WI38 (cell line): ENCODE measurements around the gene KANSL1.

Source experiments
- H3K4me3 ChIP-seq: 2 replicates; pipeline ENCODE4 v1.5.1; 2011; ENCODE audit warnings: low read depth, mild to moderate bottlenecking, control low read depth, low read length
- CTCF ChIP-seq: IDR thresholded peaks from 2 replicates; pipeline ENCODE4 v1.5.1; 2012; ENCODE audit warnings: low read depth, mild to moderate bottlenecking, control low read depth, low read length

The KANSL1 gene

GRCh38 chr17:46205975-46206374 lies 12.7 kb upstream of the KANSL1 start:
- TF ChIP-seq CTCF = no peak
- no peak overlapping the region for H3K4me3 ChIP-seq

GRCh38 chr17:46202424-46202823 lies 9.2 kb upstream of the KANSL1 start:
- no peak for TF ChIP-seq CTCF
- no peak overlapping the region for H3K4me3 ChIP-seq

GRCh38 chr17:46201491-46201890 lies 8.3 kb upstream of the KANSL1 start:
- H3K4me3 ChIP-seq = no peak overlapping the region
- no peak for TF ChIP-seq CTCF

GRCh38 chr17:46200197-46200596 lies 7.0 kb upstream of the KANSL1 start:
- TF ChIP-seq CTCF = no peak
- no peak overlapping the region for H3K4me3 ChIP-seq

- no peak overlapping the region for H3K4me3 ChIP-seq
- TF ChIP-seq CTCF = no peak
These were observed 6.2 kb upstream of the KANSL1 start for GRCh38 chr17:46199379-46199778.

GRCh38 chr17:46198233-46198632 lies 5.0 kb upstream of the KANSL1 start:
- no peak for TF ChIP-seq CTCF
- H3K4me3 ChIP-seq = no peak overlapping the region

- TF ChIP-seq CTCF = no peak
- H3K4me3 ChIP-seq = no peak overlapping the region
These were observed 4.3 kb upstream of the KANSL1 start for GRCh38 chr17:46197530-46197929.
